ENCODE measurements around the gene ADAM29.
"Not testable (repeated sequence)": the region's sequence is repeated elsewhere in the genome, so short reads cannot be mapped to it uniquely, and the experiment has no call there.

ADAM29 gene
- 0 reads per million in 4 experiments for total RNA-seq

DNA sequence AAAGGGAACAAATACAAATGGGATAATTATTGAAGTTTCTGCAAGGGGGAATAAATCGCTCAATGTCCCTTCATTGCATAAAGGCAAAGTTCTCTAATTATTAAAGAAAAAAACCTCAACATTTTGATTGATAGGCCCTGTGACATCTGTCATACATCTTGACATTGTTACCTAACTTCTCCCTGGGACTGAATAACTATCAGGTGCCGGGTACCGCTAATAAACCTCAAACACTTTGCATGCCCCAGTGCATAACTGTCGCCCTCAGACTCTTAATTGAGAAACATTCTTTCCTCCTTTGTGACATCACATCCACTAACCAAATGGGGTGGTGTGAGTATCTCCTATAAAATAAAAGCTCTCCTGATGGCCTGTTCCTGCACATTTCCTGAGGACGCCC is at the start of gene ADAM29:
TSS of gene ADAM29 (plus strand) at position 301 of the 400 bp plus-strand sequence. CDS start 57,168 bp downstream, outside the sequence.
- DNase-seq: no peak

DNA sequence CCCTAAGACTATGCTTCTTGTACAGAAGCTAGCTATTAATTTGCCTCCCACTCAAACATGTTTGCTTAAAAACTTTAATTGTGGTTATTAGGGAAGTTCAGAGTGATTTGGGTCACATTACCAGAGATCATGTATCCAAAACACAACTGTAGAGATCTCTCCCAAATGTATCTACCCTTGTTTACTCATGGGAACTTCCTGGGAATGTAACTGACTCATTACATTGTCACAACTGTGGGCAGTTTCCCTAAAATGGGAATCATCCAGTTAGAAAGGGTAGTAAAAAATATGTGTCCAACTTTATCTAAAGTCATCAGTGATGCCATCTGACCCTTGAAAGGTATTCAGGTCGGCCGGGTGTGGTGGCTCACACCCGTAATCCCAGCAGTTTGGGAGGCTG is 48.8 kb upstream of the ADAM29 start:
- DNase-seq: no peak

- DNase-seq: no peak
Measured at GRCh38 chr4:174870311-174870710, 47.8 kb upstream of the ADAM29 start.

DNA sequence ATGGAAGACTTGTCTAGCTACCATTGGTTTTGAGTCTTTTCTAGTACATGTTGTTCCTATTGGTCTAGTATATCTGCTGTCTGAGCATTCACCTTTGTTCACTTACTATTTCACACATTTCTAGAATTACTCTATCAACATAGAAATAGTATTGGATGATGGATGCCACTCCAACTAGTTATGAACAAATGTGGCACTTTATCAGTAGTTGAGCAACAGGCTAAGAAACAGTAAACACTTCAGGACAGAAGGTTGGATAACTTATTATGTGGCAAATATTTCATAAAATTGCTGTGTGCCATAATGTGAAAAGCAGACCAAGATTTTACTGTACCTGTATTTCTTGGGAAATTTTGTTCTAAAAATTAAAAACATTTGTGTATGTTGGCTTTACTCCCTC is 46.8 kb upstream of the ADAM29 start:
- DNase-seq: no peak

GRCh38 chr4:174873146-174873545 is 45.0 kb upstream of the ADAM29 start:
- not testable (repeated sequence) for DNase-seq

DNA sequence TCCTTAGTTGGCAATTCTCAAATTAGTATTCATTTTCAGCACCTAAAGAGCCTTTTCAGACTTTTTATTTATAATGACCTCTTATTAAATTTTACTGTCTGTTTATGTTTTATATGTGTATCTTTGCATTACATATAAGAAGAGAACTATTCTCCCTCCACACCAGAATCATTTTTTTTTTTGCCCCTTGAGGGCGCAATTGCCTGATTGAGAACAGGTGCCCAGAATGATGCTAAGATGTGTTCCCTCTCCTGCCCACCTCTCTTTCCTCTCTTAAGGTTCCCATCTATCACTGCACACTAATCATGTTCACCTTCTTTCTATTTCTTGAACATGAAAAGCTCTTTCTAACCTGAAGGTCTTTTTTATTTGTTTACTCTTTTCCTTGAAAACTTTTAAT is 44.2 kb upstream of the ADAM29 start:
- no peak for DNase-seq

DNA sequence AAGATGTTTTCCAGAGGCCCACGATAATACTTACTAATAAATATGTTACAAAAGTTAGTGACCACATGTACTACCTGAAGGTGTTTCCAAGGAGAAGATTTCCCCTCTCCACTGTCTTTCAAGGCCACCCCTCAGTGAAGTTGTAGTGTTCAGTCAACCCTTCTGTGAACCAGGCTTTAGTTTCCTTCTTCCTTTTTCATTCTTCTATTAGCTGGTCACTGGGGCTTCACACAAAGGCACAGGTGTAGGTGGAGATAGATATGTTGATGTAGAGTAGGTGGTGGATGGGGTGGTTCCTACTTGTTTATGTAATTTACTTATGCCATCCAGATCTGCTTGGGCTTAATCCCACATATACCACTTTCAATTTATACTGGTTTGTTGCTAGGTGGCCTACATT is 43.3 kb upstream of the ADAM29 start:
- no peak for DNase-seq

- no peak for DNase-seq
Measured at GRCh38 chr4:174880001-174880400, 38.2 kb upstream of the ADAM29 start.

GRCh38 chr4:174882317-174882992 is 35.7 kb upstream of the ADAM29 start:
- no peak for DNase-seq

GRCh38 chr4:174907508-174907907 is 10.7 kb upstream of the ADAM29 start:
- no peak for DNase-seq

DNA sequence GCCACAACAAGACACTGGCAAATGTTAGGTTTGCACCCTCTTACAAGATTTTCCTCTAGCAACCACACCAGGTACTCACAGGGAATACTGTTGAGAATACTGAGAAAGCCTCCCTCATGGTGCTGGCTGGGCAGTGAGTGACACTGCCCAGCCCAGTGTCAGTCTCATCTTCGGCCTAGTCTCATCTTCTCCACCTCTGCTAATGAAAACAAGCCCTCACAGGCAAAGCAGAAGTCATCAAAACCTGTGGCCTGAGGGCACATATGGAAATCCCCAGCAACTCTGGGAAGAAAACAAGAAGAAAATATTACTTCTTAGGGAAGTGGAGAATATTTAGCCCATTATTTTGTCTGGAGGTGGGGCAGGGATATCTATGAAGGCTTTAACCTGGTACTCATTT is 7.9 kb upstream of the ADAM29 start:
- no peak for DNase-seq

GRCh38 chr4:174912919-174913543 is 5.1 kb upstream of the ADAM29 start:
- no peak for DNase-seq

GRCh38 chr4:174919886-174920423 is 1.8 kb downstream of the ADAM29 start:
- no peak for DNase-seq

DNA sequence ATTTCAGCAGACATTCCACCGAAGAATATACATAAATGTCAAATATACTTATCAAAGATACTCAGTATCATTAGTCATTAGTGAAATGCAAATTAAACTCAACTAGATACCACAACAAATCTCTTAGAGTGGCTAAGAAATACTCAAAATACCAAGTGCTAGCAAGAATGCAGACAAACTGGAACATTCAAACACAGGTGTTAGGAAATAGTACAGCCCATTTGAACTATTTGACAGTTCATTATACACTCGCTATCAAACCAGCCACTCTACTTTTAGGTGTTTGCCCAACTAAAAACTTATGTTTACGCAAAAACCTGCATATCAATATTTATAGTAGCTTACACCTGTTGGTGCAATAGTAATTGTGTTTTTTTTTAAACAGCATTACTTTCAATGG is 8.8 kb downstream of the ADAM29 start:
- DNase-seq: no peak

- no peak for DNase-seq
Measured at GRCh38 chr4:174928174-174928573, 10.0 kb downstream of the ADAM29 start.

GRCh38 chr4:174928575-174929253 is 10.6 kb downstream of the ADAM29 start:
- no peak for DNase-seq

- DNase-seq: no peak
Measured at GRCh38 chr4:174929346-174929745, 11.2 kb downstream of the ADAM29 start.

DNA sequence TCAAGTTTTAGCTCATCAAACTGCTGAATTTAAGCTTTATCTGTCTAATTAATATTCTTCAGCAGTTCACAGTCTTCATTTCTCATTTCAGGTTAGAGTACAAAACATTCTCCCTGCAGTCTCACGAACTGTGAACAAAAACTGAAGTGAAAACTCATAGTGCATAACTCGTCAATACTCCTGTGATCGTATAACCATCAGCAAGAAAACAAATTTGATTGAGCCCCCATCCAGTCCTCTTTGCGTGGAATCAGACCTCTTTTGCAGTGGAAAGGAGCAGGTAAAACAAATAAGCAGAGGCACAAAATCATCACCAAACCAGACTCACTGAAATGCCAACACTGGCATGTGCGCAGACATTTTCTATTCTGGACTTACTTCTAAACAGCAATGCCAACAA is 12.7 kb downstream of the ADAM29 start:
- no peak for DNase-seq

- DNase-seq: no peak
Measured at GRCh38 chr4:174933083-174933482, 14.9 kb downstream of the ADAM29 start.

GRCh38 chr4:174934360-174934759 is 16.2 kb downstream of the ADAM29 start:
- no peak for DNase-seq

GRCh38 chr4:174935607-174936006 is 17.4 kb downstream of the ADAM29 start:
- DNase-seq: no peak

DNA sequence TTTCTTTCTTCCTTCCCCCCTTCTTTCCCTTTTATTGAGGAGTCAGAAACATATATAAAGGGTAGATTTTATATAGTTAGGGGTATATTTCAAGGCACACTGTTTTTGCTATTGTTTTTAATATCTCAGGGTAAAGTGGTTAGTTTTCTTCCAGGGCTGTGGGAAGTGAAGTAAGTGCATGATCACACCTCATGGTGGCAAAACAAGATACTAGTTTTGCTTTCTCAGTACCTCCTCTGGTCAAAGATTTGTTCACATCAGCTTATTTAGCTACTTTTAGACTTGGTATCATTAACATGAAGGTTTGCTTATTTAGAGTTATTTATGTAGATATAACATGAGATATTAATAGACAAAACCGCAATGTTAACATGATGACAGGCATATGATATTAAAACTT is 21.8 kb downstream of the ADAM29 start:
- no peak for DNase-seq

GRCh38 chr4:174946246-174946645 is 28.1 kb downstream of the ADAM29 start:
- no peak for DNase-seq

- no peak for DNase-seq
Measured at GRCh38 chr4:174948826-174949225, 30.7 kb downstream of the ADAM29 start.

Data from effector CD8-positive, alpha-beta T cell (primary cell).